GM18505 (cell line): ENCODE results near the gene RRP12.
"Not testable (repeated sequence)": the region's sequence is repeated elsewhere in the genome, so short reads cannot be mapped to it uniquely, and the experiment has no call there.

ENCODE experiments used
- ATAC-seq: cut with Tn5 transposase; IDR thresholded peaks from one replicate; pipeline ENCODE4 v1.9.1; 2021; ENCODE audit not compliant: unreplicated experiment
- POLR2A ChIP-seq: IDR thresholded peaks from 4 replicates; pipeline ENCODE4 v1.6.1; 2011; ENCODE audit warnings: borderline replicate concordance; ENCODE audit not compliant: insufficient read depth, insufficient read length; ENCODE audit errors: extremely low read depth

Gene RRP12

GRCh38 chr10:97356318-97356914 is 44.7 kb downstream of the RRP12 start:
- ATAC-seq, result no peak
- no peak for TF ChIP-seq POLR2A

- no peak for TF ChIP-seq POLR2A
- ATAC-seq, result no peak
Observed at GRCh38 chr10:97355571-97355975, 45.6 kb downstream of the RRP12 start.

GRCh38 chr10:97353945-97354344 is 47.2 kb downstream of the RRP12 start:
- ATAC-seq, result no peak
- no peak for TF ChIP-seq POLR2A

GRCh38 chr10:97349752-97350513 is 51.2 kb downstream of the RRP12 start:
- TF ChIP-seq POLR2A, result no peak
- ATAC-seq, result no peak

GRCh38 chr10:97347317-97347716 is 53.8 kb downstream of the RRP12 start:
- no peak for ATAC-seq
- TF ChIP-seq POLR2A, result no peak

GRCh38 chr10:97343664-97344063 is 57.5 kb downstream of the RRP12 start:
- ATAC-seq, result not testable (repeated sequence)

GRCh38 chr10:97341416-97341815 is 59.7 kb downstream of the RRP12 start:
- TF ChIP-seq POLR2A, result no peak
- no peak for ATAC-seq

- no peak for TF ChIP-seq POLR2A
- no peak for ATAC-seq
Observed at GRCh38 chr10:97338041-97338440, 63.1 kb downstream of the RRP12 start.

- ATAC-seq, result no peak
- no peak for TF ChIP-seq POLR2A
Observed at GRCh38 chr10:97336942-97337831, 64.0 kb downstream of the RRP12 start.

- ATAC-seq, result no peak
- TF ChIP-seq POLR2A, result no peak
Observed at GRCh38 chr10:97336446-97336845, 64.7 kb downstream of the RRP12 start.

- ATAC-seq, result no peak
- no peak for TF ChIP-seq POLR2A
Observed at GRCh38 chr10:97336006-97336405, 65.1 kb downstream of the RRP12 start.

- no peak for TF ChIP-seq POLR2A
- no peak for ATAC-seq
Observed at GRCh38 chr10:97335188-97335619, 65.9 kb downstream of the RRP12 start.

- TF ChIP-seq POLR2A, result peak; percentile 44
- peak; percentile 82 for ATAC-seq
Observed at GRCh38 chr10:97334370-97335175, 66.6 kb downstream of the RRP12 start, which contains the start of gene FRAT2. TSS of gene FRAT2 (minus strand) at chr10:97334729. CDS start at chr10:97334572, 157 bp downstream.
